Transverse colon (tissue), 4 donors: ENCODE measurements around the gene IL19. TPM values are rescaled to one million over a fixed set of nuclear protein-coding genes. Genes with fewer than 3 reads are reported as not detected.

Experiments
- DNase-seq: peaks from one replicate; pipeline ENCODE4 v3.0.0-alpha.2; 2019
- H3K27ac ChIP-seq, 4 donors: fragments of 200-600 bp; sonication (generic); 2 replicates each; pipeline ENCODE4 v1.5.1; 2016 to 2018; ENCODE audit warnings: inconsistent platforms in 4 of 4
- H3K27me3 ChIP-seq: fragments of 200-600 bp; sonication (generic); 2 replicates; pipeline ENCODE4 v1.5.1; 2017; ENCODE audit warnings: inconsistent platforms
- H3K36me3 ChIP-seq, 4 donors: fragments of 200-600 bp; sonication (generic); 2 replicates each; pipeline ENCODE4 v1.5.1; 2017 to 2019; ENCODE audit warnings: inconsistent platforms in 4 of 4
- H3K4me1 ChIP-seq, 4 donors: fragments of 200-600 bp; sonication (generic); 2 replicates each; pipeline ENCODE4 v1.5.1; 2017 to 2020; ENCODE audit warnings: inconsistent platforms in 4 of 4
- H3K4me3 ChIP-seq, 4 donors: fragments of 200-600 bp; sonication (generic); 1 replicate in 1 of 4; 2 replicates in 3 of 4; pipeline versions ENCODE4 v1.5.1 to v1.6.1; 2017 to 2019; ENCODE audit warnings: inconsistent platforms in 4 of 4
- H3K9me3 ChIP-seq, 2 donors: fragments of 200-600 bp; sonication (generic); 2 replicates each; pipeline ENCODE4 v1.5.1; 2017 to 2019; ENCODE audit warnings: inconsistent platforms in 2 of 2
- EP300 ChIP-seq: sonication (generic); formaldehyde crosslinking; IDR thresholded peaks from one replicate; pipeline ENCODE4 v1.6.1; 2017; ENCODE audit warnings: antibody characterized with exemption, low read depth
- POLR2A ChIP-seq: fragments of 450-650 bp; IDR thresholded peaks from one replicate; pipeline ENCODE4 v1.6.1; 2016; ENCODE audit warnings: antibody characterized with exemption, mild to moderate bottlenecking, moderate library complexity
- POLR2AphosphoS5 ChIP-seq, 3 donors: sonication (generic); formaldehyde crosslinking; IDR thresholded peaks; one replicate each; pipeline ENCODE4 v1.6.1; 2016; ENCODE audit warnings: antibody characterized with exemption in 3 of 3
- WGBS, 2 donors: methylation state at CpG; one replicate each; pipeline ENCODE4 v1.1.5; 2018; ENCODE audit warnings: low coverage in 1 of 2; 5-methylcytosine and 5-hydroxymethylcytosine counted together
- in situ Hi-C, 4 donors: fragments of 200-750 bp; cut with MboI; loops; one replicate each; pipeline versions ENCODE4 v1.15.0 to v1.15.1; 2017; ENCODE audit warnings: low sequenced_read_pairs in 3 of 4, low pct_ligation_motif_present in 1 of 4, low pct_unique_long_range_greater_than_20kb in 1 of 4
- intact Hi-C: fragments of 100-400 bp; cut with DNase I; formaldehyde crosslinking; loops from one replicate; pipeline ENCODE4 v1.15.1; 2023; ENCODE audit warnings: low total_unique reads
- total RNA-seq, 4 donors: library from RNA; depleted of rRNA; stranded (reverse); fragments of >200 nt; gene quantifications; one replicate each; pipeline ENCODE4 v1.1.0, GENCODE V29; 2016
- TF ChIP-seq, protein P1 (sequence below), 5 experiments: fragments of 200-600 bp in 3 of 5; fragments of 450-650 bp in 2 of 5; sonication (generic) in 3 of 5; IDR thresholded peaks; 1 replicate in 2 of 5; 2 replicates in 3 of 5; pipeline ENCODE4 v1.5.1; 2016 to 2017; ENCODE audit warnings: antibody characterized with exemption in 5 of 5, inconsistent platforms in 3 of 5, mild to moderate bottlenecking in 2 of 5, moderate library complexity in 1 of 5

The IL19 gene
- total RNA-seq, 4 donors from 2014 or later, result not detected

DNA sequence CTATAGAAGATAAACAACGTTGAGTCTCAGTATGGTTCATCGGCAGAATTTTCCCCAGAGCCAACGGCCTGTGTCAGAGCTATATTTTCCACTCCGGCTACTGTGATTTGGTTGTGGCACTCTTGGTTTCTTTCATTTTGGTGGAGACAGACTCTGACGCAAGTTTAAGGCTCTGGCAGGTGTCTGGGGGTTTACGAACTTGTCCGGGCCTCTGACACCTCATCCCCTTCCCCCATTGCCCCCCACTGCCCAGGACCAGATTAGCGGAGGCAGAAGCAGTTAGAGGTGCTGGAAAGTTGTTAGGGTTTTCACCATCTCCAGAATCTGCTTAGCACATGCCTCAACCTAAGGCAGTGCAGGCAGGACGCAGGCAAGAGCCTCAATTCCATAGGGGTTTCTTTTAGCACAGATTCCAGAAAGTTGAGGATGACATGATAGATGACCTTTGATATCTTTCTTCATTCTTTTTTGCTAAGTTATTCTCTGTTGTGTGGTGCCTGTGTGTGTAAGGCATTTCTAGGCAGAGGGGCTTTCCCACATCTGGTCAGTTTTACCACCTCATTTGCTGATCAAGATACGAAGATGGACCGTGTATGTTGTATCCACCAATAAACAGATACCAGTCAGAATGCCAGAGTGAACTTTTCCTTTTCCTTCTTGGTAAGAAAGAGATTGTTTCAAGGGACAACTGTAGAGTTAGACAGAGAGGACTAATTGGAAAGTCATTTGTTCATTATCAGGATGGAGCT is 20.1 kb downstream of the IL19 start:
- no peak overlapping the region for H3K4me3 ChIP-seq
- TF ChIP-seq EP300 (no peak), POLR2AphosphoS5 (IDR thresholded peaks at IDR 0.05) (no peak)
- TF ChIP-seq, protein P1, sequence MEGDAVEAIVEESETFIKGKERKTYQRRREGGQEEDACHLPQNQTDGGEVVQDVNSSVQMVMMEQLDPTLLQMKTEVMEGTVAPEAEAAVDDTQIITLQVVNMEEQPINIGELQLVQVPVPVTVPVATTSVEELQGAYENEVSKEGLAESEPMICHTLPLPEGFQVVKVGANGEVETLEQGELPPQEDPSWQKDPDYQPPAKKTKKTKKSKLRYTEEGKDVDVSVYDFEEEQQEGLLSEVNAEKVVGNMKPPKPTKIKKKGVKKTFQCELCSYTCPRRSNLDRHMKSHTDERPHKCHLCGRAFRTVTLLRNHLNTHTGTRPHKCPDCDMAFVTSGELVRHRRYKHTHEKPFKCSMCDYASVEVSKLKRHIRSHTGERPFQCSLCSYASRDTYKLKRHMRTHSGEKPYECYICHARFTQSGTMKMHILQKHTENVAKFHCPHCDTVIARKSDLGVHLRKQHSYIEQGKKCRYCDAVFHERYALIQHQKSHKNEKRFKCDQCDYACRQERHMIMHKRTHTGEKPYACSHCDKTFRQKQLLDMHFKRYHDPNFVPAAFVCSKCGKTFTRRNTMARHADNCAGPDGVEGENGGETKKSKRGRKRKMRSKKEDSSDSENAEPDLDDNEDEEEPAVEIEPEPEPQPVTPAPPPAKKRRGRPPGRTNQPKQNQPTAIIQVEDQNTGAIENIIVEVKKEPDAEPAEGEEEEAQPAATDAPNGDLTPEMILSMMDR (IDR thresholded peaks at IDR 0.05), result no peak
- no peaks in the 10 kb centered on the region for H3K36me3 ChIP-seq
- DNase-seq, result no peak
- no peaks in the 10 kb centered on the region for H3K4me1 ChIP-seq
- H3K9me3 ChIP-seq, result no peaks in the 10 kb centered on the region
- no peaks in the 10 kb centered on the region for H3K27me3 ChIP-seq
- in situ Hi-C loops (no loop called here), intact Hi-C loops (no loop called here)
- no peak overlapping the region for H3K27ac ChIP-seq
- 67 to 83% methylated on average over 11 of the region's 11 CpGs for WGBS, 2 donors

GRCh38 chr1:206792939-206793607 is 22.5 kb downstream of the IL19 start:
- in situ Hi-C loops, result no loop called here
- Histone ChIP-seq H3K9me3 (no peaks in the 10 kb centered on the region), H3K27ac (no peak overlapping the region), H3K36me3 (no peaks in the 10 kb centered on the region), H3K4me1 (no peaks in the 10 kb centered on the region), H3K27me3 (no peaks in the 10 kb centered on the region), H3K4me3 (no peak overlapping the region)
- TF ChIP-seq EP300 (no peak), POLR2A (no peak), POLR2AphosphoS5 (IDR thresholded peaks at IDR 0.05) (no peak)
- TF ChIP-seq, protein P1 (IDR thresholded peaks at IDR 0.05), result no peak
- 68 to 80% methylated on average over 6 to 15 of the region's 16 CpGs for WGBS, 2 donors
- DNase-seq, result no peak
- intact Hi-C loops, result no loop called here

- H3K27ac ChIP-seq, result no peak overlapping the region
- 61 to 66% methylated on average over 6 to 7 of the region's 7 CpGs for WGBS, 2 donors
- no peak for DNase-seq
- H3K36me3 ChIP-seq, result no peaks in the 10 kb centered on the region
- H3K9me3 ChIP-seq, result no peaks in the 10 kb centered on the region
- TF ChIP-seq POLR2A, result no peak
- TF ChIP-seq EP300, result no peak
- TF ChIP-seq POLR2AphosphoS5 (IDR thresholded peaks at IDR 0.05), result no peak
- TF ChIP-seq, protein P1 (IDR thresholded peaks at IDR 0.05), result no peak
- H3K27me3 ChIP-seq, result no peaks in the 10 kb centered on the region
- no peak overlapping the region for H3K4me3 ChIP-seq
- H3K4me1 ChIP-seq, result no peaks in the 10 kb centered on the region
- intact Hi-C loops (no loop called here), in situ Hi-C loops (no loop called here)
Observed at GRCh38 chr1:206793620-206794019, 23.0 kb downstream of the IL19 start.

GRCh38 chr1:206794294-206794908 is 23.8 kb downstream of the IL19 start:
- in situ Hi-C loops (no loop called here), intact Hi-C loops (no loop called here)
- no peaks in the 10 kb centered on the region for H3K36me3 ChIP-seq
- no peaks in the 10 kb centered on the region for H3K9me3 ChIP-seq
- no peak overlapping the region for H3K27ac ChIP-seq
- no peak for DNase-seq
- 73 to 88% methylated on average over 2 to 11 of the region's 11 CpGs for WGBS, 2 donors
- H3K4me1 ChIP-seq, result no peaks in the 10 kb centered on the region
- TF ChIP-seq, protein P1 (IDR thresholded peaks at IDR 0.05), result no peak
- no peaks in the 10 kb centered on the region for H3K27me3 ChIP-seq
- no peak overlapping the region for H3K4me3 ChIP-seq
